ENCODE measurements around the gene RAB5B. TPM values are rescaled to one million over a fixed set of nuclear protein-coding genes. Genes with fewer than 3 reads are reported as not detected.
"Not testable (repeated sequence)": the region's sequence is repeated elsewhere in the genome, so short reads cannot be mapped to it uniquely, and the experiment has no call there.

Gene RAB5B
- total RNA-seq, 1 donor from 2014 or later, result 111 TPM

DNA sequence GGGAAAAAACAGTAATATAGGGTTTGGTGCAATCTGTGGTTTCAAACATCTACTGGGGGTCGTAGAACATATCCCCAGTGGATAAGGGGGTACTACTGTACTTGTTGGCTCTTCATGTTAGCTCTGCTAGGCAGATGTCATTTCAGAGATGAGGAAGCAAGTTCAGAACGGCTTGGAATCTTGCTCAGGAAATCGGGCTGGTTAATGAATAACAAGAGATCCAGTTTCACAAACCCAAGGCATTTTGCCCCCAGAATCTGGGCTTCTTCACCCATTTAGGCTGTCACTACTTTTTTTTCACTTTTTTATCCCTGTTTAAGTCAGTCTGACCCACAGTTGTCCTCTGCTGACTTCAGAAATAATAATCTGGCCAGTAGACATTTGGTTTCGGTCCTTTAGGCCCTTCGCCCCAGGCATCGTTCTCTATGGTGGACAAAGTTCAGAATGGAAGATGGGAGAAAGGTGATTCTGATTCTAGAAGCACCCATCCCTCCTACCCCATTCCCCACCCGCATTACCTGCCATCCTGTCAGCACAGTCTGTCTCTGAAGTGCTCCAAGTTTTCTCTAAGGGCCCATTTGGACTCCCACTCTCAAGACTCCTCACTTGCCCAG is 27.7 kb downstream of the RAB5B start:
- ATAC-seq (ENCODE audit: poor library complexity) (no peak), DNase-seq (no peak)
- intact Hi-C loops (cut with DNase I), result no loop called here

DNA sequence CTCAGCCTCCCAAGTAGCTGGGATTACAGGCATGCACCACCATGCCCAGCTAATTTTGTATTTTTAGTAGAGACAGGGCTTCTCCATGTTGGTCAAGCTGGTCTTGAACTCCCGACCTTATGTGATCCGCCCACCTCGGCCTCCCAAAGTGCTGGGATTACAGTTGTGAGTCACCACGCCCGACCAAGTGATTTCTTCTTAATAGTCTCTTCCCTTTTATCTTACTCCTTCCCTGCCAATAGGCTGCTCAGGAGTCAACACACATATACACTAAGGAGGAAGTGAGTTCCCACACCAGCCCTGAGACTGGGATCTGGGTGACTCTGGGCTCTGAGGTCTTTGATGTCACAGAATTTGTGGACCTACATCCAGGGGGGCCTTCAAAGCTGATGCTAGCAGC is 29.5 kb downstream of the RAB5B start:
- intact Hi-C loops (cut with DNase I); DNase-seq; ATAC-seq (ENCODE audit: poor library complexity): not testable (repeated sequence)

DNA sequence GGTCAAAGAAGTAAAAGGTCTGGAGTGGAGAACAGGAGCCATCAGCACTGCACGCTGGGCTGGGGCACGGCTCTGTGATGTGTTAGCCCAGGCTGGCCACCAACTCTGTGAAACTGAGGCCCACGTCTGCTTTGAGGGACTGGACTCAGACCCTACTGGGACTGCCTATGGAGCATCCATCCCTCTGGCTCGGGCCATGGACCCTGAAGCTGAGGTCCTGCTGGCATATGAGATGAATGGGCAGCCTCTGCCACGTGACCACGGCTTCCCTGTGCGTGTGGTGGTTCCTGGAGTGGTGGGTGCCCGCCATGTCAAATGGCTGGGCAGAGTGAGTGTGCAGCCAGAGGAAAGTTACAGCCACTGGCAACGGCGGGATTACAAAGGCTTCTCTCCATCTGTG is 30.3 kb downstream of the RAB5B start:
- no peak for DNase-seq
- ATAC-seq (ENCODE audit: poor library complexity), result no peak
- intact Hi-C loops (cut with DNase I), result no loop called here

DNA sequence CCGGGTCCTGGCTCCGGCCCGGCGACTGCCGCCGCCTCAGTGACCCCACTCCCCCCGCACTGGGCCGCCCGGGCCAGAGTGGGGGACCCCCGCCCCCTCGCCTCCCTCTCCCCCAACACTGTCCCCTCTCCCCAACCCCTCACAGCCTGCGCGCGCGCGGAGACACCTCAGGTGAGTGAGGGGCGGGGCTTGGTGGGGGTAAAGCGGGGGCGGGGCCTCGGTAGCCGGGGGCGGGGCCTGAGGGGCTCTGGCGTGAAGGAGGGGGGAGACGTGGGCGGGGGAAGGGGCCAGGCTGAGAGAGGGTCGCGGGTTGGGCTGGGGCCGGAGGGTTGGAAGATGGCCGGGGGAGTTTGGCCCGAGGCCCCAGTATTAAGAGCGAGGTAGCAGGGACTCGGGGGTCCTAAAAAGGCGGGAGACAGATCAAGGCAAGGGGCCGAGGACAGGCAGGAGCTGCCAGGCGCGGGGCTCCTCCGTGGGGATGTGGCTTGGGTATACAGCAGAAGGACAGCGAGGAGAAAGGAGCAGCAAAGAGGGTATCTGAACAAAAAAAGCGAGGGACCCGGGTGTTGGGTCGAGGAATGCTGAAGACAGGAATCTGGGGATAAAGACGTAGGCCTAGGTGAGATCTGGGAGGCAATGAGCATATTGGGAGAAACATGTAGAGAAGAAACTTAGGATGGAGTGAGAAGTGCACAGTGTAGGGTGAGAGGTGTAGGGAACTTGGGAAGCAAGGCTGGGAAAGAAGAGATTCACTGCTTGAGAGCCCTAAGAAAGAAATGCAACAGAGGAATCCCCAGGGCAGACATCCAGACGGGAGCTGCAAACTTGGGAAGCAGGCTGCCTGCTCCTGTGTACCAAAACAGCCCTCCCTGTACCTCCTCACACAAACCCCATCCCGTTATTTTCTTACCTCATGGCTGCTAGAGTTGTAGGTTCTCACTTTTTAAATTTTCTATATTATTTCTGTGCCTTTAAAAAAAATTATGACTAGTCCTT is 34.0 kb downstream of the RAB5B start:
- ATAC-seq (ENCODE audit: poor library complexity) (peak; percentile 90), DNase-seq (peak; percentile 71)
- intact Hi-C loops (cut with DNase I), result no loop called here

DNA sequence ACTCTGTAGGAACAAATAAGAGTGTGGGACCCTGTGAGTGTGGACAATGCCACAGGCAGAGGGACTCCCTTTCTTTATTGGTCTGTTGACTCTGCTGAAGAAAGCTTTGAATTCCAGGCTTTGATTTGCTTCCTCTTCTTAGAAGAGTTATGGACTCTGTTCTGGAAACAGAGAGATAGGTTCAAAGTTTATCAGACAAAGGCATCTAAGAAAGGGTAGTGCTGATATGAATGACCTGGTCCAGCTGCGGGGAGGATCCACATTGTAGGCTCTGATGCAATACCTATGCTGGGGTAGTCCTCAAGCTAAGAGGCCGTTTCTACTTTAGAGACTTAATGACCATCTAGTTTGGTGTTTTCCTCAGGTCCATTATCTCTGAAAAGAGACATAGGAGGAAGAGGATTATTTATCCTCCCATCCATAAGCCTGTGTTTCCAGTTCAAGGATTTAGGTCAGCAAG is 36.3 kb downstream of the RAB5B start:
- ATAC-seq (ENCODE audit: poor library complexity) (no peak), DNase-seq (no peak)
- intact Hi-C loops (cut with DNase I), result no loop called here

DNA sequence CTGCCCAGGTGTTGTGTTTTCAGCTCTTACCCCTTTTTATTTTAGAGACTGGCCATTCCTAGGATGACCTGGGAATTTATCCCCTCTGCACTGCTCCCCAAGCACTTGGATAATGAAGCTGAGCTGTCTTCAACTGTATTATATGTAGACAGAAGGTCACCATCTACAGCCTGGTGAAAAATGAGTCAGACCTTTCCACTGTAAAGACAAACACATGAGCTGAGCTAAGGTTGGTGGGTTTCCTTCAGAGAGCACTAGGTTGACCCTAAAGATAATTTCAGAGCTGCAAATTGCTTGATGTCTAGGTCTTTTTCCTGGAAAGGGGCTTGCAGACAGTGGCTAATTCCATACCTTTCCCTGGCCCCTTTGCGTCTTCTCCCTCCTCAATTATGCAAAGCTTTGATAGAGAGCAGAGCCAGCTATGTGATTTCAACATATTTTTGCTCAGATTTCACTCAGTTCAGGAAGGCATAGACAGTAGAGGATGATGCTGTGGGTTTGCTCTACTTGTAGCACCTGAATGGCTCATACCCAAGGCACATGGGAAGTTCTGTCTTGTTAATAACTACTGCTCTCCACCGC is 37.7 kb downstream of the RAB5B start:
- no peak for ATAC-seq (ENCODE audit: poor library complexity)
- no peak for DNase-seq
- intact Hi-C loops (cut with DNase I), result no loop called here

DNA sequence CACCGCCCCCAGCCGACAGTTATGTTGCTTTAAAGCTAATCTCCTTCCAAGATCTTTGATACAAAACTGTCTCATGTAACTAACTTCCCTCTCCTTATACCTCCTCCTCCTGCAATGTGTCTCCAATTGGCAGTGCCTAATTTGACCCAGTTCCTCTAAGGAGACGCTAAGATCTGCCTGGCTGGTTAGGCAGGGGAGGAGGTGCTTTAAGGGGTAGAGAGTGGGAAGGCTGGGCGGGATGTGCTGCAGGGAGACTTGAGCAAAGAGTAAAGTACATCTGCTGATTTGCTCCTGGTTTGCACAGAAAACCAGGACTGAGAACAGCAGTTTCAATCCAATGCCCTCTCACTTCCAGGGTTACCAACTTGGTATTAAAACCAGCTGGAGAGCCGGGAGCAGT is 39.6 kb downstream of the RAB5B start:
- no peak for DNase-seq
- intact Hi-C loops (cut with DNase I), result no loop called here
- no peak for ATAC-seq (ENCODE audit: poor library complexity)

DNA sequence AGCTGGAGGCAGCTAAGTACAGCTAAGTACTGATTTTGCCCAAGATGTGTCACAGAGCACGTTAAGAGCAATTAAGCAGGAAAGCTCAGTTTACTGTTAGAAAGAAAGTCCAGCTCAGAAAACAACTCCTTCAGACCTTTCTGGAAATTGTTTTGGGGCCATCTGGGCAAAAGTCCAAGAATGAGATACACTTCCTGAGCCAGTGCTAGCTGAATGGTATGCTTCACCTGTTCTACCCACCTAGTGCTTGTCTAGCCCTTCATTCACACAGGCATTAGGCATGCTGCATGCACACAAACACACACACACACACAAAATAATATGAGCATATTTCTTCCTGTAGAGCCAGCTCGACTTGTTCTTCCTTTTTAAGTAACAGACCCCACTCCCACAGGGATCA is 40.3 kb downstream of the RAB5B start:
- no peak for DNase-seq
- intact Hi-C loops (cut with DNase I), result no loop called here
- ATAC-seq (ENCODE audit: poor library complexity), result no peak

DNA sequence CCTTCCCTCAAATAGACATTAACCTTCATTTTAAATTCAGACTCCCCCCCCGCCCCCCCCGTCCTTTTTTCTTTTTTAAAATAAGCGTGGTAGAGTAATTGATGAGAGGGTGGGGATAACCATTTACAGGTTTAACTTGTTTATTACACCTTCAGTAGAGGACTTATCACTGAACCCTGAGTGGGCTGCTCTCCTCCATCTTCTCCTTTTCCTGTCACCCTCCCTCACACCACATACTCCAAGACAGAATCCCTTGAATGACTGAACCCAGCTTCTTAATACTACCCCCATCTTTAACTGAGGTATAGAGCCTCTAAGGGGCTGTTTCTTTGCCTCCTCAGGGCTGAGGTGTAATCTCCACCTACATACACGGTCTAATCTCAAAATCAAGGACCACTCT is 43.3 kb downstream of the RAB5B start:
- no peak for DNase-seq
- no peak for ATAC-seq (ENCODE audit: poor library complexity)
- intact Hi-C loops (cut with DNase I), result no loop called here

DNA sequence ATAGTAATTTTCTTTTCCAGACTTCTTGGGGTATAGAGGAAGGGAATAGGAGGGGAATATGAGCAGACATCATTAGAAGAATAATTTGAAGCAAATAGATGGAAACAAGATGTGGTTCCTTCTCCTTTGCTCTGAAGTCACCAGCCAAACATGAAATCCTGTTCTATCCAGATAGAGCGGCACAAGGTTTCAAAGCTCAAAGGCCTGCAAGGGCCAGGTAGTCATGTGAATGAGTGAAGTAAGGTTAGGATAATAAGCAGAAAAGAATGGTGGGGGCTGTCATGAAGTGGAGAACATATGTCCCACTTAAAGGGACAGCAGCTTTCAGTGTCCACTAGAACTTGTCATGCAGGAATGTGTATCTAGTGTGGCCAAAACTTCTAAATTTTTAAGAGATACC is 44.5 kb downstream of the RAB5B start:
- intact Hi-C loops (cut with DNase I), result no loop called here
- no peak for ATAC-seq (ENCODE audit: poor library complexity)

DNA sequence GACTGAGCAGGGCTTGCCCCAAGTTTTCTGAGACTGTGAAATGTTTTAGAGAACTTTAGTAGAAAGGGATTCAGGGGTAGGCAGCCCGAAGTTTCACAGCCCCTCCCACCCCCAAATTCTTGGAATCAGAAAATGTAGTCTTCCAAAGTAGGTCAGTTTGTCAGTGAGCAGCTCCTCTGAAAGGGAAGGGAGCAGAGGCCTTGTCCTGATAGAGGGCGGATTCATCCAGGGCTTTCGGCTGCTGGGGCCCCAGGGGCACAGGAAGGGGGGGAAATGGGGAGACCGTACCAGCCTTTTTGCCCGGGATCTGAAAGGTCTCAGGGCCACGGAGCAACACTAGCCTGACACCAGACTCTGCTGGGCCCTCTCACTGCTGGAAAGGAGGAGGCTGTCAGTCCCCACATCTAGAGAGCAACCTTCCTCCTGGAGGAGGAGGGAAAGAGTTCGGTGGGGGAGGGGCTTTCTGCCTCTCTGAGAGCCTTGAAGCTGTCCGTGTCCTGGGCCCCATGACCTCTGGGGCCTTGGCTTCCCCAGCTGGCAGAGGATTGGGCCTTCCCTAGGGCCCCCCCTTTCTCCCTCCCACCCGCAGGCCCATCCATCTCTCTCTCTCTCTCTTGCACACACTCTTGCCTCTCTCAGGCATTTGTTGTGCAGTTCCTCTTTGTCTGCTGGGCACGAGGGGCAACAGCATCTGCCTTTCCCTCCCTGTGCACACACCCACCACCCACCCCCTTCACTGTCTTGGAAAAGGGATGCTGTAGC is 46.7 kb downstream of the RAB5B start, which contains the start of gene IKZF4:
IKZF4 (plus strand) TSS at position 621 of the 762 bp plus-strand sequence. CDS start 451 bp downstream, outside the sequence.
- intact Hi-C loops (cut with DNase I), result no loop called here
- ATAC-seq (ENCODE audit: poor library complexity), result peak; percentile 65

More for the DNA sequence above, 44.5 kb downstream of the RAB5B start:
- DNase-seq, result no peak

DNA sequence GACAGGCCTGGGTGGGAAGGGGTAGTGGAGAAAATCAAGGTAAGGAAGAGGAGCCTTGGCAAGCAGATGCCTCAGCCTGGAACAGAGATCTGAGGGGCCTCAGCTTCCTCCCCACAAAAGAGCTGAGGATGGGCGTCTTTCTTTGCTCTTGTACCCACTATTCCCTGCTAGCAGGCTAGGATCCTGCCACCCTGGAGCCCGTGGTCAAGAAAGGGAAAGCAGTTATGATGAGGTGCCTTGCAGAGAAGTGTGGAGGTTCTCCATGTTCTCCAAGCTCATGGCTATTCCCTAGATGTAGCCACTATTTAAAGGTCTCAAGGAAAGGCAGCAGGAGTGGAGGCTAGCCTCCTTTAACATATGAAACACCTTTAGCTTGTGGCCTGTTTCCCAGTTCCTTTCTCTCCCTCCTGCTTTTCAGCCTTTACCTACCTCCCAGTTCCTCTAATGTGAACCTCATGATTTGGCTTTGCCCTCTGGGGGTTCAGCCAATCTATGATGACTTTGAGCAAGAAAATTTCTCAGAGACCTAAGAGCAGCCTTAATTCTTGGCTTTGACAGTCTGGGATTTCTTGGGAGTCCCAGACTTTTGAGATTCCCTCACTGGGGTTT is 48.1 kb downstream of the RAB5B start:
- ATAC-seq (ENCODE audit: poor library complexity), result no peak
- no peak for DNase-seq
- intact Hi-C loops (cut with DNase I), result no loop called here

More for the DNA sequence above, 46.7 kb downstream of the RAB5B start, which contains the start of gene IKZF4:
- DNase-seq, result peak; percentile 61

DNA sequence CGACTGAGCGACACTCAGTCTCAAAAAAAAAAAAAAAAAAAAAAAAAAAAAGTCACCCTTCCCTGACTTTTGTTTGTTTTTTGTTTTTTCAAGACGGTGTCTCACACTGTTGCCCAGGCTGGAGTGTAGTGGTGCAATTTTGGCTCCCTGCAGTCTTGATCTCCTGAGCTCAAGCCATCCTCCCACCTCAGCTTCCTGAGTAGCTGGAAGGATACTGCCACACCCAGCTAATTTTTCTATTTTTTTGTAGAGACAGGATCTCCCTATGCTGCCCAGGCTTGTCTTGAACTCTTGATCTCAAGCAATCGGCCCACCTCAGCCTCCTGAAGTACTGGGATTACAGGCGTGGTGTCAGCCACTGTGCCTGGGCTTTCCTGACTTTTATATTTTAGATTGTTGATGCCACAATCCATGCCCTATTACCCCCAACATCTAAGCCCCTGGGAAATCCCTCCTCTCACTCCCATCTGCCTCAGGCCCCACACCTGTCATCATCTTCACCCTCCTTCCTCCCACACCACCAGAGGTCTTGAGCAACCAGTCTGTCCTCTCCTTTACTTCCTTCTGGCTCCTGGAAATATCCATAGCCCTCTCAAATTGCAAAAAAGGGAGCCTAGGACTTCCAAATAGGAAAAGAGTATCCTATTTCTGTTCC is 54.8 kb downstream of the RAB5B start:
- DNase-seq, result no peak
- ATAC-seq (ENCODE audit: poor library complexity), result no peak
- intact Hi-C loops (cut with DNase I), result no loop called here

DNA sequence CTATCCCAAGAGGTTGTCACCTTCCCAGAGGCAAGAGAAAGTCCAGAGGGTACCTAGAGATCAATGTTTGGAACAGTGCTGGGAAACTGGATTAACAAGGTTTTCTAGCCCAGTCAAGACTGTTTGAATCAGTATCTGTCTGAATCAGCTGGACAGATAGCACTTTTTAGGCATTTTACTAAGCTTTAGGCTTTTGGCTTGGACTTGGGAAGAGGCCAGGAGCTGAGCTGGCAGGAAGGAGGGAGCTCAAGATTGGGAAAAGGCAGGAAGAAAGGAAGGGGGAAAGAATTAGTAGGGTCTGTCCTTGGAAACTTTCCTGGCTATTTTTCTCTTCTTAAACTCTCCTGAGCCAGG is 55.3 kb downstream of the RAB5B start:
- intact Hi-C loops (cut with DNase I), result no loop called here
- no peak for ATAC-seq (ENCODE audit: poor library complexity)
- no peak for DNase-seq

DNA sequence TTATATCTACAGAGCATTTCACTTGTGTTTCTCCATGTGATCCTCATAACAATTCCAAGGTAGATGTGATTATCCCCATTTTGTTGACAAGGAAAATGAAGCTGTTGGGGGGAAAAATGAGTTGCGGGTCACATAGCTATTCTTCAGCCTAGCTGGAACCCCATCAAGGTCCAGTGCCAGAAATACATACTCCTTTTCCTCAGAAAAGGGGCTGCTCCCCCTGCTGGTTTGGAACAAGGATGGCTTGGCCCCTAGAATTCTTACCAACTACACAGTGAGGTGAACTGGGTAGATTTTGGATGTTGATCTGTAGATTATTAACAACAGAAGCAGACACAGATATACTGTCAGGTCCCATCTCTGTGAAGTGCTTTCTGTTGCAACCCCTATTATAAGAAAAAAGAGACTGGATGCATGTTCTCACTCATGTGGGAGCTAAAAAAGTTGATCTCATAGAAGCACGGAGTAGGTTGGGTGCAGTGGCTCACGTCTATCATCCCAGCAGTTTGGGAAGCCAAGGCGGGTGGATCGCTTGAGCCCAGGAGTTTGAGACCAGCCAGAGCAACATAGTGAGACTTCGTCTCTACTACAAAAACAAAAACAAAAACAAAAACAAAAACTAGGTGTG is 55.9 kb downstream of the RAB5B start:
- ATAC-seq (ENCODE audit: poor library complexity) (peak; percentile 43), DNase-seq (no peak)
- intact Hi-C loops (cut with DNase I), result no loop called here

DNA sequence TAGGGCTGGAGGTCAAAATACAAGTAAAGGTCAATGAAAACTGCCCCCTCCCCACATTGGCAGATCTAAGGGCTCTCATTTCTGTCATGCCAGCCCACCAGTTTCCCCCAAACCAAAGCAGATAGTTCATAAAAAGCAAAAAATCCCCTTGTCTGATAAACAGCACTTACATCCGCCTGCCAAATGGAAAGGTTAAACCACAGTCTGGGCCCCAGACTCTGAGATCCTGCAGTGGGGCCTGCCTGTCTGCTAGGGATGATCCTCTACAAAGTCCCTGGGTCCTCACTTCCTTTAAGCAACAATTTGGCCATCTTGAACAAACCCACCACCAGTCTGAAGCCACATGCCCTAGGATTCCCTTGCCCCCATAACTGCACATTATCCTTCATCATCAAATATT is 58.1 kb downstream of the RAB5B start:
- intact Hi-C loops (cut with DNase I), result no loop called here
- DNase-seq, result no peak
- no peak for ATAC-seq (ENCODE audit: poor library complexity)

DNA sequence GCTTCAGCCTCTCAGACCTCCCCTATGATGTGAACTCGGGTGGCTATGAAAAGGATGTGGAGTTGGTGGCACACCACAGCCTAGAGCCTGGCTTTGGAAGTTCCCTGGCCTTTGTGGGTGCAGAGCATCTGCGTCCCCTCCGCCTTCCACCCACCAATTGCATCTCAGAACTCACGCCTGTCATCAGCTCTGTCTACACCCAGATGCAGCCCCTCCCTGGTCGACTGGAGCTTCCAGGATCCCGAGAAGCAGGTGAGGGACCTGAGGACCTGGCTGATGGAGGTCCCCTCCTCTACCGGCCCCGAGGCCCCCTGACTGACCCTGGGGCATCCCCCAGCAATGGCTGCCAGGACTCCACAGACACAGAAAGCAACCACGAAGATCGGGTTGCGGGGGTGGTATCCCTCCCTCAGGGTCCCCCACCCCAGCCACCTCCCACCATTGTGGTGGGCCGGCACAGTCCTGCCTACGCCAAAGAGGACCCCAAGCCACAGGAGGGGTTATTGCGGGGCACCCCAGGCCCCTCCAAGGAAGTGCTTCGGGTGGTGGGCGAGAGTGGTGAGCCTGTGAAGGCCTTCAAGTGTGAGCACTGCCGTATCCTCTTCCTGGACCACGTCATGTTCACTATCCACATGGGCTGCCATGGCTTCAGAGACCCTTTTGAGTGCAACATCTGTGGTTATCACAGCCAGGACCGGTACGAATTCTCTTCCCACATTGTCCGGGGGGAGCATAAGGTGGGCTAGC is 60.9 kb downstream of the RAB5B start:
- DNase-seq (no peak), ATAC-seq (ENCODE audit: poor library complexity) (no peak)
- intact Hi-C loops (cut with DNase I), result no loop called here
